Measurements from ENCODE around the gene VTN. TPM values are rescaled to one million over a fixed set of nuclear protein-coding genes. Genes with fewer than 3 reads are reported as not detected.

VTN gene
- total and polyA plus RNA-seq, 2 donors (not counting 3 experiments of a cell fraction or from before 2014, with no cell fraction given): 1.1 TPM; not detected in 1

- H3K9ac ChIP-seq (replicated peaks; ENCODE audit: extremely low read depth, insufficient read depth, low read length): no peak overlapping the region
Measured at GRCh38 chr17:28317966-28318758, 51.9 kb downstream of the VTN start.

More at GRCh38 chr17:28317966-28318758, 51.9 kb downstream of the VTN start:
- Histone ChIP-seq H3K36me3 (ENCODE audit: control insufficient read depth in 2 of 2, extremely low read depth in 1 of 2, insufficient read depth in 2 of 2, low read length in 2 of 2) (no peaks in the 10 kb centered on the region), H2AFZ (ENCODE audit: low read depth, low read length) (peak overlapping the region; percentile 97), H3K9me1 (replicated peaks; ENCODE audit: control insufficient read depth, extremely low read depth, insufficient read depth, low read length) (no peaks in the 10 kb centered on the region), H3K27ac (ENCODE audit: insufficient read depth, low read depth, low read length) (no peak overlapping the region), H3K79me2 (ENCODE audit: control insufficient read depth, insufficient read depth, low read length) (peaks cover 33% of the 10 kb centered on the region), H3K4me3 (replicated peaks in 1 of 3; ENCODE audit: insufficient read depth in 1 of 3, low read depth in 1 of 3, low read length in 3 of 3) (peak overlapping the region; percentile 11 to 47 (median 35)), H3K27me3 (ENCODE audit: control insufficient read depth in 2 of 2, insufficient read depth in 2 of 2, low read length in 2 of 2) (peaks cover 0 to 6% of the 10 kb centered on the region in 2 experiments), H3K4me1 (ENCODE audit: control insufficient read depth, extremely low read depth, insufficient read depth, low read length) (peaks cover 18% of the 10 kb centered on the region), H4K20me1 (replicated peaks; ENCODE audit: control insufficient read depth, extremely low read depth, insufficient read depth, low read length) (no peaks in the 10 kb centered on the region), H3K4me2 (ENCODE audit: insufficient read depth, low read length) (peak overlapping the region; percentile 60), H3K9me3 (replicated peaks; ENCODE audit: control insufficient read depth, insufficient read depth, low read length) (no peaks in the 10 kb centered on the region)
- DNase-seq (ENCODE audit: low read depth, low spot score): peak; percentile 6
- POLR2A ChIA-PET: interaction anchor here (1.2 kb wide), 1 partner anchor 17 kb away, joined by 3 read pairs; the partner anchor contains the start of genes IFT20 and TNFAIP1
- CTCF ChIA-PET: interaction anchor here (1.0 to 2.0 kb wide), 5 partner anchors 13 to 513 kb away, joined by 3 to 8 read pairs (median 7); partner anchors contain the start of genes IFT20 and TNFAIP1
- TF ChIP-seq POLR2A (IDR thresholded peaks at IDR 0.05; ENCODE audit: low read depth, low read length) (no peak), FOS (IDR thresholded peaks at IDR 0.05; ENCODE audit: borderline replicate concordance, insufficient read depth, low read length) (no peak), JUN (IDR thresholded peaks at IDR 0.05; ENCODE audit: borderline replicate concordance, insufficient read depth, insufficient read length, low read depth) (no peak), MAX (IDR thresholded peaks at IDR 0.05; ENCODE audit: insufficient read depth, insufficient read length) (no peak), POLR2AphosphoS5 (IDR thresholded peaks at IDR 0.05; ENCODE audit: insufficient read depth, low read depth, low read length) (no peak), GATA2 (IDR thresholded peaks at IDR 0.05; ENCODE audit: insufficient read depth, insufficient read length, low read depth, low read length) (no peak), MYC (IDR thresholded peaks at IDR 0.05; ENCODE audit: low read depth, low read length) (no peak), EZH2 (IDR thresholded peaks at IDR 0.05; ENCODE audit: borderline replicate concordance, low read depth, low read length, severe bottlenecking) (no peak)
- TF ChIP-seq, protein P1, sequence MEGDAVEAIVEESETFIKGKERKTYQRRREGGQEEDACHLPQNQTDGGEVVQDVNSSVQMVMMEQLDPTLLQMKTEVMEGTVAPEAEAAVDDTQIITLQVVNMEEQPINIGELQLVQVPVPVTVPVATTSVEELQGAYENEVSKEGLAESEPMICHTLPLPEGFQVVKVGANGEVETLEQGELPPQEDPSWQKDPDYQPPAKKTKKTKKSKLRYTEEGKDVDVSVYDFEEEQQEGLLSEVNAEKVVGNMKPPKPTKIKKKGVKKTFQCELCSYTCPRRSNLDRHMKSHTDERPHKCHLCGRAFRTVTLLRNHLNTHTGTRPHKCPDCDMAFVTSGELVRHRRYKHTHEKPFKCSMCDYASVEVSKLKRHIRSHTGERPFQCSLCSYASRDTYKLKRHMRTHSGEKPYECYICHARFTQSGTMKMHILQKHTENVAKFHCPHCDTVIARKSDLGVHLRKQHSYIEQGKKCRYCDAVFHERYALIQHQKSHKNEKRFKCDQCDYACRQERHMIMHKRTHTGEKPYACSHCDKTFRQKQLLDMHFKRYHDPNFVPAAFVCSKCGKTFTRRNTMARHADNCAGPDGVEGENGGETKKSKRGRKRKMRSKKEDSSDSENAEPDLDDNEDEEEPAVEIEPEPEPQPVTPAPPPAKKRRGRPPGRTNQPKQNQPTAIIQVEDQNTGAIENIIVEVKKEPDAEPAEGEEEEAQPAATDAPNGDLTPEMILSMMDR (IDR thresholded peaks at IDR 0.05; ENCODE audit: extremely low read depth in 1 of 2, insufficient read depth in 1 of 2, low read depth in 1 of 2, low read length in 2 of 2): no peak
- intact Hi-C loops (cut with micrococcal nuclease): no loop called here
- no peak for FAIRE-seq
- dilution Hi-C loops (cut with MboI; ENCODE audit: extremely low pct_ligation_motif_present, low sequenced_read_pairs): no loop called here
- TSS peak; percentile 37 for BruUV-seq (replicated peaks)

Small RNAs within 50 kb of the gene (microRNA-seq; reads per million reads assigned to microRNA genes)
- gene MIR4723 (ENCODE audit: borderline number of aligned reads, borderline replicate concordance): not detected

Other genes with a start within 250 kb of the VTN start
- gene TMEM97, start 51.1 kb downstream of the VTN start, total RNA-seq: 43.5 and 51.7 TPM in 2 replicates
- gene TMEM97, start 51.1 kb downstream of the VTN start, polyA plus RNA-seq: 27.0 and 30.7 TPM in 2 replicates
- 36.3 and 45.0 TPM in 2 replicates for gene IFT20, start 34.8 kb downstream of the VTN start, total RNA-seq
- gene IFT20, start 34.8 kb downstream of the VTN start, polyA plus RNA-seq: 19.2 and 26.5 TPM in 2 replicates
- 79.5 and 89.6 TPM in 2 replicates for gene TNFAIP1, start 34.5 kb downstream of the VTN start, total RNA-seq
- gene TNFAIP1, start 34.5 kb downstream of the VTN start, polyA plus RNA-seq: 85.7 and 101 TPM in 2 replicates
- gene POLDIP2, start 12.8 kb downstream of the VTN start, total RNA-seq: 81.0 and 85.2 TPM in 2 replicates
- 82.6 and 90.3 TPM in 2 replicates for gene POLDIP2, start 12.8 kb downstream of the VTN start, polyA plus RNA-seq
- not detected in 2 replicates for gene SEBOX, start 5.1 kb downstream of the VTN start, total RNA-seq
- not detected in 2 replicates for gene SEBOX, start 5.1 kb downstream of the VTN start, polyA plus RNA-seq
- 4.6 and 7.0 TPM in 2 replicates for gene SARM1, start 1.4 kb upstream of the VTN start, total RNA-seq
- gene SARM1, start 1.4 kb upstream of the VTN start, polyA plus RNA-seq: 5.6 and 7.0 TPM in 2 replicates
- gene SLC46A1, start 35.9 kb upstream of the VTN start, total RNA-seq: 1.8 and 4.1 TPM in 2 replicates
- gene SLC46A1, start 35.9 kb upstream of the VTN start, polyA plus RNA-seq: 2.2 and 2.6 TPM in 2 replicates
- not detected in 2 replicates for gene SLC13A2, start 103.3 kb upstream of the VTN start, total RNA-seq
- gene SLC13A2, start 103.3 kb upstream of the VTN start, polyA plus RNA-seq: not detected in 2 replicates
- gene FOXN1, start 136.0 kb upstream of the VTN start, total RNA-seq: not detected in 2 replicates
- not detected in 2 replicates for gene FOXN1, start 136.0 kb upstream of the VTN start, polyA plus RNA-seq
- gene UNC119, start 182.3 kb upstream of the VTN start, total RNA-seq: 26.3 and 28.1 TPM in 2 replicates
- gene UNC119, start 182.3 kb upstream of the VTN start, polyA plus RNA-seq: 67.8 and 76.9 TPM in 2 replicates
- 68.6 and 71.3 TPM in 2 replicates for gene PIGS, start 201.2 kb upstream of the VTN start, total RNA-seq
- 110 and 111 TPM in 2 replicates for gene PIGS, start 201.2 kb upstream of the VTN start, polyA plus RNA-seq
- 7.2 and 9.0 TPM in 2 replicates for gene ALDOC, start 206.6 kb upstream of the VTN start, total RNA-seq
- gene ALDOC, start 206.6 kb upstream of the VTN start, polyA plus RNA-seq: 18.9 and 20.3 TPM in 2 replicates
- gene SPAG5, start 228.7 kb upstream of the VTN start, total RNA-seq: 85.4 and 90.6 TPM in 2 replicates
- 25.9 and 31.7 TPM in 2 replicates for gene SPAG5, start 228.7 kb upstream of the VTN start, polyA plus RNA-seq
- gene RSKR, start 243.9 kb upstream of the VTN start, total RNA-seq: 19.9 and 20.1 TPM in 2 replicates
- gene RSKR, start 243.9 kb upstream of the VTN start, polyA plus RNA-seq: 10.0 and 10.5 TPM in 2 replicates

Data from endothelial cell of umbilical vein (primary cell).